ENCODE results near the gene ARFGAP2. TPM values are rescaled to one million over a fixed set of nuclear protein-coding genes. Genes with fewer than 3 reads are reported as not detected.
A peak's percentile ranks its signal among the peaks of the same experiment; 100 is the strongest.

Gene ARFGAP2
- total RNA-seq, 1 experiment from 2014 or later, result 51.5 TPM

- DNase-seq, result no peak
- Histone ChIP-seq H3K36me3 (no peaks in the 10 kb centered on the region), H3K27me3 (no peaks in the 10 kb centered on the region), H3K4me3 (no peak overlapping the region), H3K4me1 (peaks cover 4% of the 10 kb centered on the region), H3K27ac (no peak overlapping the region), H3K9me3 (replicated peaks) (no peaks in the 10 kb centered on the region)
Observed at GRCh38 chr11:47154616-47155570, 21.8 kb downstream of the ARFGAP2 start.

GRCh38 chr11:47152953-47153950 lies 23.4 kb downstream of the ARFGAP2 start:
- Histone ChIP-seq H3K36me3 (no peaks in the 10 kb centered on the region), H3K27me3 (no peaks in the 10 kb centered on the region), H3K4me1 (peaks cover 11% of the 10 kb centered on the region), H3K27ac (no peak overlapping the region), H3K4me3 (no peak overlapping the region), H3K9me3 (replicated peaks) (no peaks in the 10 kb centered on the region)
- DNase-seq, result peak; percentile 84 to 94

GRCh38 chr11:47152126-47152952 lies 24.3 kb downstream of the ARFGAP2 start:
- no peak overlapping the region for H3K27ac ChIP-seq
- no peak overlapping the region for H3K4me3 ChIP-seq
- H3K4me1 ChIP-seq, result peaks cover 11% of the 10 kb centered on the region
- no peaks in the 10 kb centered on the region for H3K27me3 ChIP-seq
- H3K9me3 ChIP-seq (replicated peaks), result no peaks in the 10 kb centered on the region
- no peaks in the 10 kb centered on the region for H3K36me3 ChIP-seq
- DNase-seq, result no peak

DNA sequence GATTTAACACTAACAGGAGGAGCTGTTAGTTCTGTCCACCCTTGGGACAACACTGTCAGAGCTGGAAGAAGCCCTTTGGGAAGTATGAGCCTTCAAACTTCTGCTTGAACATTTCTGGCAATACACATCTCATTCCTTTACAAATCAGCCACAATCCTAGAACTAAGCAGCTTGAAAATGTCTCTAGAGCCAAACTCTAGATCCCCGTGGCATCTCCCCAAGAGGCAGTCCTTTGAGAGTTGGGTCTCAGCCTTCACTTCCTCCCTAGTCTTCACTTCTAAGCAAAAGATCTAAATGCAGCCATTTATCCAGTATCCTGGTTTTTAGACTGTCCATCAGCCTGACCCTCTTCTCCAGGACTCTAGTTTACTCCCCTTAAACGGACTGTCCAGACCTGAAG lies 26.9 kb downstream of the ARFGAP2 start:
- H3K27me3 ChIP-seq, result no peaks in the 10 kb centered on the region
- DNase-seq, result no peak
- H3K4me3 ChIP-seq, result no peak overlapping the region
- H3K9me3 ChIP-seq (replicated peaks), result no peaks in the 10 kb centered on the region
- H3K4me1 ChIP-seq, result peaks cover 11% of the 10 kb centered on the region
- no peak overlapping the region for H3K27ac ChIP-seq
- no peaks in the 10 kb centered on the region for H3K36me3 ChIP-seq

- DNase-seq, result peak; percentile 46 to 53
- no peak overlapping the region for H3K27ac ChIP-seq
- H3K9me3 ChIP-seq (replicated peaks), result no peaks in the 10 kb centered on the region
- H3K4me3 ChIP-seq, result no peak overlapping the region
- H3K4me1 ChIP-seq, result peaks cover 11% of the 10 kb centered on the region
- no peaks in the 10 kb centered on the region for H3K36me3 ChIP-seq
- H3K27me3 ChIP-seq, result no peaks in the 10 kb centered on the region
Observed at GRCh38 chr11:47148903-47149531, 27.7 kb downstream of the ARFGAP2 start.

- Histone ChIP-seq H3K36me3 (no peaks in the 10 kb centered on the region), H3K4me1 (peaks cover 8% of the 10 kb centered on the region; the same call in 1 of the 2 replicates), H3K9me3 (replicated peaks) (no peaks in the 10 kb centered on the region), H3K27me3 (no peaks in the 10 kb centered on the region), H3K27ac (no peak overlapping the region), H3K4me3 (no peak overlapping the region)
- no peak for DNase-seq
Observed at GRCh38 chr11:47148270-47148669, 28.4 kb downstream of the ARFGAP2 start.

GRCh38 chr11:47147681-47148080 lies 29.0 kb downstream of the ARFGAP2 start:
- H3K4me1 ChIP-seq, result peaks cover 13% of the 10 kb centered on the region

DNA sequence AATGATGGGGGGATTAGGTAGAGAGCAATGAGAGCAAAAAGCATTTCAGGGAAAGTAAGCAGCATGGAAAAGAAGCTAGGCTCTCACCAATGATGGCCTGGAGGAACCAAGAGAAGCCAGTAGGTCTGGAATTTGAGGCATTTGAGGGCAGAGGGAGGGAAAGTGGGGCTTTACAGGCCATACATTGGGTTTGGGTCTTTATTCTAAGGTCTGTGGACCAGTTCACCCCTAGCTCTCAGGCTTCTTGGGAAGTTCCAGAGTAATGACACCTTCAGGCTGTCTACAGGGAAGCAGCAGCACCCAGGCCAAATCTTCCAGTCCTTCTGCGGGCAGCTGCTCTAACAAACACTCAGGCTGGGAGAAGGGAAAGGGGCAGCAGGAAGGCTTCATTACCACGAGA lies 29.4 kb downstream of the ARFGAP2 start:
- no peak for DNase-seq
- peaks cover 15% of the 10 kb centered on the region for H3K4me1 ChIP-seq
- H3K27ac ChIP-seq, result no peak overlapping the region

More at GRCh38 chr11:47147681-47148080, 29.0 kb downstream of the ARFGAP2 start:
- no peaks in the 10 kb centered on the region for H3K27me3 ChIP-seq
- H3K36me3 ChIP-seq, result no peaks in the 10 kb centered on the region
- no peak for DNase-seq
- no peaks in the 10 kb centered on the region for H3K9me3 ChIP-seq (replicated peaks)
- no peak overlapping the region for H3K27ac ChIP-seq
- no peak overlapping the region for H3K4me3 ChIP-seq

GRCh38 chr11:47144541-47144940 lies 32.1 kb downstream of the ARFGAP2 start:
- no peaks in the 10 kb centered on the region for H3K36me3 ChIP-seq
- H3K27me3 ChIP-seq, result no peaks in the 10 kb centered on the region

More for the DNA sequence above, 29.4 kb downstream of the ARFGAP2 start:
- Histone ChIP-seq H3K9me3 (replicated peaks) (no peaks in the 10 kb centered on the region), H3K4me3 (no peak overlapping the region), H3K27me3 (no peaks in the 10 kb centered on the region), H3K36me3 (no peaks in the 10 kb centered on the region)

GRCh38 chr11:47143322-47143721 lies 33.4 kb downstream of the ARFGAP2 start:
- Histone ChIP-seq H3K4me1 (peaks cover 7% of the 10 kb centered on the region), H3K9me3 (replicated peaks) (no peaks in the 10 kb centered on the region), H3K27ac (no peak overlapping the region; the same call in 1 of the 2 replicates), H3K27me3 (no peaks in the 10 kb centered on the region), H3K4me3 (no peak overlapping the region), H3K36me3 (no peaks in the 10 kb centered on the region)
- peak; percentile 80 to 85 for DNase-seq

More at GRCh38 chr11:47144541-47144940, 32.1 kb downstream of the ARFGAP2 start:
- no peak for DNase-seq
- H3K4me3 ChIP-seq, result no peak overlapping the region
- no peaks in the 10 kb centered on the region for H3K9me3 ChIP-seq (replicated peaks)
- H3K27ac ChIP-seq, result no peak overlapping the region
- peaks cover 13% of the 10 kb centered on the region for H3K4me1 ChIP-seq

- no peaks in the 10 kb centered on the region for H3K27me3 ChIP-seq
- DNase-seq, result no peak
- H3K27ac ChIP-seq, result no peak overlapping the region
- no peaks in the 10 kb centered on the region for H3K36me3 ChIP-seq
- H3K4me1 ChIP-seq, result peaks cover 7% of the 10 kb centered on the region
- H3K4me3 ChIP-seq, result no peak overlapping the region
- no peaks in the 10 kb centered on the region for H3K9me3 ChIP-seq (replicated peaks)
Observed at GRCh38 chr11:47139878-47140277, 36.8 kb downstream of the ARFGAP2 start.

GRCh38 chr11:47137476-47137875 lies 39.2 kb downstream of the ARFGAP2 start:
- no peaks in the 10 kb centered on the region for H3K27me3 ChIP-seq
- no peaks in the 10 kb centered on the region for H3K9me3 ChIP-seq (replicated peaks)
- no peak overlapping the region for H3K4me3 ChIP-seq
- no peak overlapping the region for H3K27ac ChIP-seq
- peaks cover under 1% of the 10 kb centered on the region for H3K4me1 ChIP-seq
- no peak for DNase-seq
- H3K36me3 ChIP-seq, result no peaks in the 10 kb centered on the region

DNA sequence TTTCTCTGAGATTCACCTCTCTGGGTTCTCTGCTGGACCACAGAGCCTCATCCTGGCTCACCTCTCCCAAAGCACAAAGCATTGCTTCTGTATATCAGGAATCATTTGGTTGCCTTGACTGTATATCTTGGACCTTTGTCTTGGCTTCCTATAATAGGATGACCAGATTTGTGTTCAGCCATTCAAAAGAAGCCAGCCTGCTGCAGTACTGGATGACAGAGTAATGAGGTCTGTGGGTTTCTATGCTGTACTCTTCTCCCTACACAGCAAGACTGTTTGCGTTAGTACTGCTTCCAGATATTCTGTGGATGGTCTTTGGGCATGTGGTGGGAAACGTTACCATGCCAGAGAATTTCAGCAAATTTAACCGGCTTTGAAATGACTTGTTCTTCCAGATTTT lies 39.8 kb downstream of the ARFGAP2 start:
- no peaks in the 10 kb centered on the region for H3K9me3 ChIP-seq (replicated peaks)
- no peak overlapping the region for H3K4me3 ChIP-seq

DNA sequence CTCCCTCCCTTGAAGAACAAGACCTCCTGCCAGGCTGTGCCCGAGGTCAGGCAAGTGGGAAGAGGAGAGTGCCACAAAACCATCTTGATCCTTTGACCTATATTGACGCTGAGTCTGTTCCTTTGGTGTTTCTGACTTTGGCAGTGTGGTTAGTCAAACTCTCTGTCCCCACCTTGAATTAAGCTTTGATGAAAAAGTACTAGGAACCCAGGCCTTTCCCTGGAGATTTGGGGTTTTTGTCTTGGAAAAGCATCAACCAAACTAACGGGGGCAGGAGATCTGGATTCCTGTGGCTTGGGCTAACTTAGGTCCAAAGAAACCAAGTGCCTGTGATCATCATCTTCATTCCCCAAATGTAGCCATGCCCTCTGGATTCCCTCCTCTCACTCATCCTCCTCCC lies 40.4 kb downstream of the ARFGAP2 start:
- peaks cover 2% of the 10 kb centered on the region for H3K4me1 ChIP-seq
- DNase-seq, result no peak
- no peak overlapping the region for H3K4me3 ChIP-seq
- no peaks in the 10 kb centered on the region for H3K36me3 ChIP-seq
- no peak overlapping the region for H3K27ac ChIP-seq
- no peaks in the 10 kb centered on the region for H3K9me3 ChIP-seq (replicated peaks)
- no peaks in the 10 kb centered on the region for H3K27me3 ChIP-seq

More for the DNA sequence above, 39.8 kb downstream of the ARFGAP2 start:
- Histone ChIP-seq H3K4me1 (no peaks in the 10 kb centered on the region), H3K27me3 (no peaks in the 10 kb centered on the region), H3K27ac (no peak overlapping the region), H3K36me3 (no peaks in the 10 kb centered on the region)
- no peak for DNase-seq
